SK-N-SH (cell line): ENCODE results near the gene ULBP2.

Experiments used
- GABPA ChIP-seq: IDR thresholded peaks from 2 replicates; pipeline ENCODE4 v1.4.0; 2012; ENCODE audit warnings: low read depth, mild to moderate bottlenecking
- GATA2 ChIP-seq: sonication (generic); formaldehyde crosslinking; IDR thresholded peaks from 2 replicates; pipeline ENCODE4 v1.5.0; 2020; ENCODE audit warnings: mild to moderate bottlenecking, missing genetic modification reagents
- TF ChIP-seq, protein P1 (sequence below): fragments of 200-600 bp; sonication (generic); IDR thresholded peaks from 2 replicates; pipeline ENCODE4 v1.6.1; 2017; ENCODE audit warnings: antibody characterized with exemption, mild to moderate bottlenecking, moderate library complexity

DNA sequence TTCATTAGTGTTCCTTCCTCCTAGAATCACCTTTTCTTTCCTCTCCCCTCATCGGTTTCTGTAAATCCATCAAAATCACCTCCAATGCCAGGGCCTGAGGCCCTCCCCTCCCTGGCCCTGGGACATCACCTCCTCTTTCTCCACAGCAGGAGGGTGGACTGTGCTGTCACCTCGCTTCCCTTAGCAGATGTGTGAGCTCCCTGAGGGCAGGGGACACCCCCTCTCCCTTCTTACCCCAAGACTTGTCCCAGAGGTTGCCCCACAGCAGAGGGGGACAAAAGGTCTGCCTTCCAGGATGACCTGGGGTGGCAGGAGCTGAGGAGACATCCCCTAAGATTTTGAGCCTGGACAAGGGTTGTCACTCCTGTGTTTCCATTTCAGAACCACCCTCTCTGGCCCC lies 27.8 kb downstream of the ULBP2 start:
- TF ChIP-seq GABPA (no peak), GATA2 (no peak)
- TF ChIP-seq, protein P1, sequence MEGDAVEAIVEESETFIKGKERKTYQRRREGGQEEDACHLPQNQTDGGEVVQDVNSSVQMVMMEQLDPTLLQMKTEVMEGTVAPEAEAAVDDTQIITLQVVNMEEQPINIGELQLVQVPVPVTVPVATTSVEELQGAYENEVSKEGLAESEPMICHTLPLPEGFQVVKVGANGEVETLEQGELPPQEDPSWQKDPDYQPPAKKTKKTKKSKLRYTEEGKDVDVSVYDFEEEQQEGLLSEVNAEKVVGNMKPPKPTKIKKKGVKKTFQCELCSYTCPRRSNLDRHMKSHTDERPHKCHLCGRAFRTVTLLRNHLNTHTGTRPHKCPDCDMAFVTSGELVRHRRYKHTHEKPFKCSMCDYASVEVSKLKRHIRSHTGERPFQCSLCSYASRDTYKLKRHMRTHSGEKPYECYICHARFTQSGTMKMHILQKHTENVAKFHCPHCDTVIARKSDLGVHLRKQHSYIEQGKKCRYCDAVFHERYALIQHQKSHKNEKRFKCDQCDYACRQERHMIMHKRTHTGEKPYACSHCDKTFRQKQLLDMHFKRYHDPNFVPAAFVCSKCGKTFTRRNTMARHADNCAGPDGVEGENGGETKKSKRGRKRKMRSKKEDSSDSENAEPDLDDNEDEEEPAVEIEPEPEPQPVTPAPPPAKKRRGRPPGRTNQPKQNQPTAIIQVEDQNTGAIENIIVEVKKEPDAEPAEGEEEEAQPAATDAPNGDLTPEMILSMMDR = no peak
